ENCODE measurements around the gene IL12A.

Gene IL12A

DNA sequence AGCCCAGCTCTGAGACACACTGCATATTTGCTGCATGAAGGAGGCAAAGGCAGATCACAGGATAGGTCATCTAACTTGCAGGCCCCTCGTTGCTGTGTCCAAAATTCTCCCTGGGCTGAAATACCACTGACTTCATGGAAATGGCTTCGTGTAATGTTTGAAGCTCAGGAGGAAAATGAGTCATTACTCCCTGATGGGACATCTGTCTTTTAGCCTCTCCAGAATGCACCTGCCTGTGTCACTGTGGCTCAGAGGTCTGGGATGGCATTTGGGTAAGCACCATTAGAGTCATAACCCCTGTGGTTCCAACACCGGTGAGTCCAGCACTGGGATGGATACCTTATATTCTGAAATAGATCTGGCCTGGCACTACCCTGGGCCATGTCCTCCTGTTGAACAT, 51.5 kb downstream of the IL12A start:
- ChIA-PET CTCF (no interaction called here), POLR2A (ENCODE audit: low non-redundant PET) (no interaction called here)
- no peak for DNase-seq (ENCODE audit: low spot score)
- no peak overlapping the region for H3K27ac ChIP-seq
- TF ChIP-seq CTCF (conservative IDR thresholded peaks at IDR 0.05; ENCODE audit: low read depth): no peak

GRCh38 chr3:160041465-160041864, 52.8 kb downstream of the IL12A start:
- CTCF ChIA-PET: interaction anchor here (0.5 to 0.8 kb wide), 2 partner anchors 9 to 115 kb away, joined by 3 to 6 read pairs; no protein-coding TSS in a partner anchor
- POLR2A ChIA-PET (ENCODE audit: low non-redundant PET): no interaction called here
- no peak overlapping the region for H3K27ac ChIP-seq
- no peak for DNase-seq (ENCODE audit: low spot score)
- TF ChIP-seq CTCF (conservative IDR thresholded peaks at IDR 0.05; ENCODE audit: low read depth): no peak

GRCh38 chr3:160044121-160044520, 55.5 kb downstream of the IL12A start:
- DNase-seq (ENCODE audit: low spot score): no peak
- POLR2A ChIA-PET (ENCODE audit: low non-redundant PET): interaction anchor here (0.6 kb wide), 1 partner anchor 132 kb away, joined by 3 read pairs; no protein-coding TSS in a partner anchor
- TF ChIP-seq CTCF (conservative IDR thresholded peaks at IDR 0.05; ENCODE audit: low read depth): no peak
- CTCF ChIA-PET: interaction anchor here (0.7 kb wide), 2 partner anchors 166 to 647 kb away, joined by 3 to 5 read pairs; no protein-coding TSS in a partner anchor
- H3K27ac ChIP-seq: no peak overlapping the region
